Neuronal stem cell (in vitro differentiated cells): ENCODE data around the gene VPS16.

ENCODE experiments used
- DNase-seq: peaks from one replicate; pipeline ENCODE4 v3.0.0-alpha.2; 2013; ENCODE audit warnings: low spot score
- H2AFZ ChIP-seq: one replicate; pipeline ENCODE4 v1.6.1; 2013; ENCODE audit warnings: mild to moderate bottlenecking, low read length, inconsistent platforms
- H2AK5ac ChIP-seq: 2 replicates; pipeline ENCODE4 v1.6.1; 2013; ENCODE audit warnings: low read depth, mild to moderate bottlenecking, inconsistent platforms, low read length, moderate library complexity, mixed read lengths
- H2BK120ac ChIP-seq: 2 replicates; pipeline ENCODE4 v1.6.1; 2013; ENCODE audit warnings: low read depth, mild to moderate bottlenecking, inconsistent platforms, low read length, moderate library complexity, mixed read lengths
- H2BK12ac ChIP-seq: one replicate; pipeline ENCODE4 v1.6.1; 2013; ENCODE audit warnings: low read length, inconsistent platforms
- H2BK15ac ChIP-seq: 2 replicates; pipeline ENCODE4 v1.6.1; 2013; ENCODE audit warnings: mild to moderate bottlenecking, low read length, inconsistent platforms, mixed read lengths
- H2BK5ac ChIP-seq: one replicate; pipeline ENCODE4 v1.6.1; 2013; ENCODE audit warnings: inconsistent platforms, mild to moderate bottlenecking, low read length, moderate library complexity
- H3K14ac ChIP-seq: one replicate; pipeline ENCODE4 v1.6.1; 2013; ENCODE audit warnings: low read length, inconsistent platforms
- H3K18ac ChIP-seq: 2 replicates; pipeline ENCODE4 v1.6.1; 2013; ENCODE audit warnings: low read length, inconsistent platforms
- H3K23ac ChIP-seq: 2 replicates; pipeline ENCODE4 v1.6.1; 2013; ENCODE audit warnings: low read depth, mild to moderate bottlenecking, mixed read lengths, low read length, inconsistent platforms; ENCODE audit not compliant: poor library complexity
- H3K27ac ChIP-seq: replicated peaks from 3 replicates; pipeline ENCODE4 v1.5.1; 2013; ENCODE audit warnings: low read length, inconsistent platforms
- H3K27me3 ChIP-seq, 3 experiments: 2 replicates each; pipeline ENCODE4 v1.6.1; 2013; ENCODE audit warnings: low read length in 3 of 3, mild to moderate bottlenecking in 2 of 3, inconsistent platforms in 1 of 3, low read depth in 1 of 3, mixed read lengths in 1 of 3, moderate library complexity in 1 of 3; ENCODE audit not compliant: control insufficient read depth in 3 of 3, insufficient read depth in 3 of 3
- H3K36me3 ChIP-seq, 2 donors: replicated peaks in 1 of 2; 2 replicates each; pipeline ENCODE4 v1.6.1; 2013; ENCODE audit warnings: low read length in 2 of 2; ENCODE audit not compliant: control insufficient read depth in 2 of 2, insufficient read depth in 2 of 2
- H3K4ac ChIP-seq: 2 replicates; pipeline ENCODE4 v1.6.1; 2013; ENCODE audit warnings: inconsistent platforms, mild to moderate bottlenecking, low read length, moderate library complexity
- H3K4me1 ChIP-seq, 2 donors: 1 replicate in 1 of 2; 2 replicates in 1 of 2; pipeline ENCODE4 v1.6.1; 2013; ENCODE audit warnings: low read length in 2 of 2, low read depth in 1 of 2; ENCODE audit not compliant: control insufficient read depth in 2 of 2, insufficient read depth in 1 of 2
- H3K4me2 ChIP-seq: one replicate; pipeline ENCODE4 v1.6.1; 2013; ENCODE audit warnings: mild to moderate bottlenecking, low read length, inconsistent platforms; ENCODE audit not compliant: insufficient read depth, poor library complexity, severe bottlenecking
- H3K4me3 ChIP-seq, 2 donors: 2 replicates each; pipeline ENCODE4 v1.5.1; 2013; ENCODE audit warnings: low read length in 2 of 2, mild to moderate bottlenecking in 2 of 2, inconsistent platforms in 1 of 2, moderate library complexity in 1 of 2
- H3K79me1 ChIP-seq: one replicate; pipeline ENCODE4 v1.6.1; 2013; ENCODE audit warnings: low read depth, mild to moderate bottlenecking, inconsistent platforms, low read length, moderate library complexity
- H3K9ac ChIP-seq: one replicate; pipeline ENCODE4 v1.6.1; 2013; ENCODE audit warnings: mild to moderate bottlenecking, low read depth, low read length, inconsistent platforms; ENCODE audit not compliant: poor library complexity
- H3K9me3 ChIP-seq, 2 donors: replicated peaks in 1 of 2; 2 replicates each; pipeline versions ENCODE3 to v1.6.1; 2013; ENCODE audit warnings: low read length in 2 of 2, mild to moderate bottlenecking in 2 of 2, inconsistent platforms in 1 of 2, low read depth in 1 of 2, mixed read lengths in 1 of 2, moderate library complexity in 1 of 2; ENCODE audit not compliant: control insufficient read depth in 2 of 2, insufficient read depth in 1 of 2
- H4K8ac ChIP-seq: one replicate; pipeline ENCODE4 v1.6.1; 2013; ENCODE audit warnings: low read depth, mild to moderate bottlenecking, inconsistent platforms, low read length, moderate library complexity
- H4K91ac ChIP-seq: one replicate; pipeline ENCODE4 v1.6.1; 2013; ENCODE audit warnings: low read length, low read depth, mild to moderate bottlenecking, inconsistent platforms; ENCODE audit not compliant: poor library complexity
- WGBS, 2 donors: extraction: QIAGEN DNeasy Blood & Tissue Kit; methylation state at CpG; one replicate each; pipeline ENCODE4 v1.1.7; 2013; ENCODE audit warnings: missing lambda C conversion rate in 2 of 2, mixed read lengths in 1 of 2; ENCODE audit not compliant: insufficient read length in 2 of 2, insufficient replicate concordance in 1 of 2; ENCODE audit errors: extremely low coverage in 2 of 2; 5-methylcytosine and 5-hydroxymethylcytosine counted together

The VPS16 gene

GRCh38 chr20:2799688-2800520 is 40.6 kb upstream of the VPS16 start:
- peak overlapping the region; percentile 74 for H2BK15ac ChIP-seq
- DNase-seq: no peak

GRCh38 chr20:2800521-2801285 is 39.8 kb upstream of the VPS16 start, which contains the start of gene CPXM1:
Gene CPXM1 (minus strand): TSS chr20:2800627. CDS start chr20:2800572, 55 bp downstream.
- Histone ChIP-seq H2BK12ac (peak within 1 kb of the TSS; percentile 98), H2AFZ (peak within 1 kb of the TSS; percentile 93), H3K14ac (peak within 1 kb of the TSS; percentile 99), H4K8ac (peak within 1 kb of the TSS; percentile 100), H3K4ac (peak within 1 kb of the TSS; percentile 97), H3K18ac (peak within 1 kb of the TSS; percentile 99), H2BK15ac (peak within 1 kb of the TSS; percentile 74), H2BK5ac (peak within 1 kb of the TSS; percentile 46), H2AK5ac (peak within 1 kb of the TSS; percentile 90), H3K9ac (peak within 1 kb of the TSS; percentile 100), H3K4me2 (peak within 1 kb of the TSS; percentile 97), H3K36me3 (peaks cover 26 to 37% of the 10 kb centered on the region in 2 donors), H3K27me3 (peaks cover 15 to 41% (median 21%) of the 10 kb centered on the region in 3 experiments), H4K91ac (peak within 1 kb of the TSS; percentile 87), H2BK120ac (peak within 1 kb of the TSS; percentile 65), H3K4me1 (peaks cover 15% of the 10 kb centered on the region in 2 donors), H3K79me1 (peaks cover 8% of the 10 kb centered on the region), H3K23ac (peak within 1 kb of the TSS; percentile 99), H3K4me3 (peak within 1 kb of the TSS; percentile 88 to 100), H3K27ac (peak within 1 kb of the TSS; percentile 80), H3K9me3 (no peaks in the 10 kb centered on the region)
- peak; percentile 66 for DNase-seq
- no CpG with 5 or more reads among the region's 52 CpGs for WGBS, 2 donors

More at GRCh38 chr20:2799688-2800520, 40.6 kb upstream of the VPS16 start:
- Histone ChIP-seq H3K14ac (peak overlapping the region; percentile 99), H3K27me3 (peaks cover 8 to 33% (median 15%) of the 10 kb centered on the region in 3 experiments), H2AK5ac (peak overlapping the region; percentile 90), H3K18ac (peak overlapping the region; percentile 99), H3K4me2 (peak overlapping the region; percentile 97), H4K91ac (peak overlapping the region; percentile 87), H2BK5ac (peak overlapping the region; percentile 46), H3K9ac (peak overlapping the region; percentile 100), H2BK12ac (peak overlapping the region; percentile 98), H3K9me3 (no peaks in the 10 kb centered on the region), H2BK120ac (peak overlapping the region; percentile 65), H4K8ac (peak overlapping the region; percentile 100), H3K4me1 (peaks cover 13 to 15% of the 10 kb centered on the region in 2 donors), H2AFZ (peak overlapping the region; percentile 93), H3K4me3 (peak overlapping the region; percentile 88 to 100), H3K79me1 (peaks cover 8% of the 10 kb centered on the region), H3K4ac (peak overlapping the region; percentile 97), H3K23ac (peak overlapping the region; percentile 99), H3K36me3 (peaks cover 34 to 45% of the 10 kb centered on the region in 2 donors), H3K27ac (peak overlapping the region; percentile 80)
- no CpG with 5 or more reads among the region's 61 CpGs for WGBS, 2 donors

GRCh38 chr20:2801286-2801728 is 39.2 kb upstream of the VPS16 start:
- Histone ChIP-seq H3K36me3 (peaks cover 21 to 31% of the 10 kb centered on the region in 2 donors), H2BK5ac (no peak overlapping the region), H2BK12ac (no peak overlapping the region), H3K4me1 (peaks cover 15 to 19% of the 10 kb centered on the region in 2 donors), H3K18ac (no peak overlapping the region), H2BK120ac (no peak overlapping the region), H3K4me3 (peak overlapping the region in 1 of 2 donors; percentile 100), H3K4ac (no peak overlapping the region), H2AFZ (peak overlapping the region; percentile 93), H3K79me1 (peaks cover 8% of the 10 kb centered on the region), H4K8ac (no peak overlapping the region), H2BK15ac (no peak overlapping the region), H2AK5ac (no peak overlapping the region), H3K23ac (no peak overlapping the region), H3K9ac (no peak overlapping the region), H3K27ac (no peak overlapping the region), H4K91ac (no peak overlapping the region), H3K27me3 (peaks cover 19 to 47% (median 27%) of the 10 kb centered on the region in 3 experiments), H3K14ac (no peak overlapping the region), H3K9me3 (peaks cover 0 to 6% of the 10 kb centered on the region in 2 donors), H3K4me2 (peak overlapping the region; percentile 76)
- WGBS, 2 donors: no CpG with 5 or more reads among the region's 13 CpGs
- DNase-seq: no peak
